GM19099 (cell line): ENCODE data around the gene LYSMD2.

ENCODE experiments used
- POLR2A ChIP-seq: IDR thresholded peaks from 3 replicates; pipeline ENCODE4 v1.6.1; 2011; ENCODE audit warnings: low read depth; ENCODE audit not compliant: insufficient read length; ENCODE audit errors: extremely low read depth

The LYSMD2 gene

GRCh38 chr15:51737522-51738305 lies at the start of gene LYSMD2:
LYSMD2 (minus strand) TSS chr15:51737655; CDS start chr15:51737622, 33 bp downstream.
- peak; percentile 64 for TF ChIP-seq POLR2A

DNA sequence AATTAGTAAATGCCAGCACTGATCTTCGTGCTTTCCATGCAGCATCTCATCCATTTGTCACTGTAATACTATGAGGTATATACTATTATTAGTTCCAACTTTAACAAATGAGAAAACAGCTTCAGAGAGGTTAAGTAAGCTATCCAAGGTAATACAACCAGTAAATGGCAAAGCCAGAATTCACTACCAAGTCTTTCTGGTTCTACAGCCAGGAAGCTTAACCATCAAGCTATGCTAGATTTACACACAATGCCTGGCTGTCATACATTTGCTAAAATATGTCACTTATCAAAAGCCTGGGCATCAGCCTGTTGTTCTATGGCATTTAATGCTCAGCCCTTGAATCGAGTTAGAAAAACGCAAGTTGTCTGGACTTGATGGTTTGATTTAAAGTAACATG lies 46.5 kb upstream of the LYSMD2 start:
- no peak for TF ChIP-seq POLR2A

DNA sequence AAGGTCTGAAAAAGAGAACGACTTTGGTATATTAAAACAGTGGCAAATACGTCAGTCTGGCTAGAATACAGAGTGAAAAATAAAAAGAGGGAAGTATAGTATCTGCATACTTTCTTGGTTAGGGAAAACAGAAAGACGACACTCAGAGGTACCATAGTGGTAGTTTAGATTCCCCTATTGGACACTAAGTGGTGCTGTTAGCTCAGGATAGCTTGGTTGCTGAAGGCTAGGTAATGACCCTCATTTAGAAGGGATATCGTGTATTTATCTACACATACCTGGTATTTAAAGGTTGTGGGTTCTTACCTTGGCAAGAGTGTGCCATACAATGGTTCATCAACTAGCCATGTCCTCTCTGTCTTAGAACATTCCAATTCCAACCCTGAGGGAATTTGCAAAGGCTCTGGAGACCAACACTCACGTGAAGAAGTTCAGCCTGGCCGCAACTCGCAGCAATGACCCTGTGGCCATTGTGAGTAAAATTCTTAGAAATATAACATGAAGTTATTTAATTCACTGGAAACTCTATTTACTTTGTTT lies 45.0 kb upstream of the LYSMD2 start:
- TF ChIP-seq POLR2A, result no peak

DNA sequence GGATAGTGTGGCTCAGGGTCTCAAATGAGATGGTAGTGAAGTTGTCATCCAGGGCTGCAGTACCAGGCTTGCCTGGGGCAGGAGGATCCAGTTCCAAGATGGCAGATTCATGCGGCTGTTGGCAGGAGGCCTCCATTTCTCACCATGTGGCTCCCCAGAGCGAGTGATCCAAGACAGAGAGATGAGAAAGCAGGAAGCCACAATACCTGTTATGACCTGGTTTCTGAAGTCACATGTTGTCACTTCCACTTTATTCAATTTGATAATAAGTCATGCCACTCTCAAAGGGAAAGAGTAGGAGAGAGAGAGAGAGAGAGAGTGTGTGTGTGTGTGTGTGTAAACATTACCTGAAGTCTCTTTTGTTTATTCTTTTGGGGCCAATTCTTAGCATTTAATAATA lies 44.1 kb upstream of the LYSMD2 start:
- no peak for TF ChIP-seq POLR2A

DNA sequence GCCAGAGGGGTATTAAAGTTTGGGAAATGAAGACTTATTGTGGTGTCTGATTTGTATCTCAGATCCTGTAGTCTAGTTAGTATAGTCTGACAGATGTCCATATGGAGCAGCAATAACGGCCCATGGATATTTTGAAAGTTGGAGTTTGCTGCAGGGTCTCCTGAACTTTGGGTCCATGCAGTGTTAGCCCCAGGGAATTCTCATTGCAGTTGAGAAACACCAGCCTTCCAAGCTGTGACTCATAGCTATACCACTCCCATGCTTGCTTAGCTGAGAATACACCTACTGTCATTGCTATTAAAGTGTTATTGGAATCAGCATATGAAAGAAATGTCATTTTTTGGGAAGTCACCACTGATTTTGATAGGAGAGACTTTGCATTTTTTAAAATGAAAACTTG lies 43.2 kb upstream of the LYSMD2 start:
- TF ChIP-seq POLR2A, result no peak

DNA sequence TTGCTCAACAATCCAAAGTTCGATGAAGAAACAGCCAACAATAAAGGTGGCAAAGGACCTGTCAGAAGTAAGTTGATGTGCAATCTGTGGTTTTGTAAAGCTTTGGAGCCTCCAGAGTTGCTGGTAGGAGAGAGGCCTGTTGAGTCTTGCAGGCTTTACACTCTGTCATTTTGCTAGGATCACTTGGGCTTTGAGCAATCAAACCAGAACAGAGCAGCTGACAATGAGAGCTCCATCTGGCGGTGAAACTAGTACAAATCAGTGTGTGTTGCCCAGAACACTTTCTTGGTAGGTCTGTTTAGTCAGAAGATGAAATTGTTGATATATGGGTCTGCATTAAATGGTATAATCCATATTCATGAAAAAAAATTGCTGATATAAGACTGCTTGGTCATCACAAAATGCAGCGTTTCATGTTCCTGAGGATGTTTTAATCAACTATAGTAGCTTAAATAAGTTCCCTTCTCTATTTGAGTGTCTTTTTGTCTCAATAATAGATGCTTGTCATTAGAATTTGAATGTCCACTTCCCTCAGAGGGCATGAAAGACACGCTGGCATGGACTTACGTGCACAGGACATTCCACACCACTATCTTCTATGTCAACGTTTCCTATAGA lies 39.6 kb upstream of the LYSMD2 start:
- TF ChIP-seq POLR2A, result no peak

GRCh38 chr15:51775967-51776816 lies 38.7 kb upstream of the LYSMD2 start:
- TF ChIP-seq POLR2A, result no peak

DNA sequence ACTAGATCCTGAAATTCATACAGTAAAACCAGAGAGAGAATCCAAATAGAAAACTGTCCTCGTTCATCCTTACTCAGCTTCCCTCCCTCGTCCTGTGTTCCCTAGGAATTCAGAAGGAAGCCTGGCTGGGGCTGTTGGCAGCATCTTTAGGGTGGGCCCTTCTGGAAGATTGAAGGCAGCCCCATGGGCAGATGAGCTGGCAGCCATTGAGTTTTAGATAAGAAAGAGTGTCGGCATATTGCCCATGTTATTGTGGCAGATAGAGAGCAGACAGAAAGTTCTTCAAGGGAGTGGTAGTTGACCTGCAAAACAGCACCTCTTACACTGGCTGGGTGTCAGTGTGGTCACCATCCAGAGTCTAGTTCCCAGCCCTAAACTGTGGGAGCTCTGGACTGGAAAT lies 37.5 kb upstream of the LYSMD2 start:
- no peak for TF ChIP-seq POLR2A

GRCh38 chr15:51771773-51772172 lies 34.3 kb upstream of the LYSMD2 start:
- TF ChIP-seq POLR2A, result no peak

DNA sequence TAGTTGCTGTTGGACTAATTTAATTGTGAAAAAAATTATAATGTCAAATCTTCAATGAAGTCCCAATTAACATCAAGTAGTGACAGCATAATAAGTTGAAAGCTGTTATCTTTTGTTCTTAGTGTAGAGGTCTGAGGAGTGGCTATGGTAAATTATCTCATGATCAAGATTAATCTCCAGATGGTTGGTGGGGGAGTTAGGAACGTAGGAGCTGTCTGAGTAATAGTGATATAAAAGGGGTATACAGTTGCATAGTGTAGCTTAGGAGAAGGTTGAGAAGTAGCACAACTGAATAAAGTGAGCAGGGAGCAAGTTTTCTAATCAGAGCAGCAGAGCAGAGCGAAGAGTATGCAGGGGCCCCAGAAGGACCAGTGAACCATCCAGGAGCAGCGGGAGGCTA lies 33.4 kb upstream of the LYSMD2 start:
- TF ChIP-seq POLR2A, result no peak

DNA sequence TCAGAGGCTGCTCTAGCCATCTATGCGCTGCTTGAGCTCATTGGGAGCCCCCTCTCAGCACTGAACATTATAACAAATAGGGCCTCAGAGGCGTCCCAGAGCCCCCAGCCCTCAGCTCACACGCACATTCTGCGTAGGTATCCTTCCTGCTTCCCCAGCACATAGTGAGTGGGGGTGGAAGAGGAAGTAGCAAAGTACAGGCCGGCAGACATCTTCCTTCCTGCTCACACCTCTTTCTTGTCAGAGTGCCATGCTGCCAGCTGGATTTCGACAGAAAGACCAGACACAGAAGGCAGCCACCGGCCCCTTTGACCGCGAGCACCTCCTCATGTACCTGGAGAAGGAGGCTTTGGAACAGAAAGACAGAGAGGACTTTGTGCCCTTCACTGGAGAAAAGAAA lies 30.6 kb upstream of the LYSMD2 start:
- no peak for TF ChIP-seq POLR2A

GRCh38 chr15:51766341-51766740 lies 28.9 kb upstream of the LYSMD2 start:
- TF ChIP-seq POLR2A, result no peak

- TF ChIP-seq POLR2A, result no peak
These were observed 28.3 kb upstream of the LYSMD2 start for GRCh38 chr15:51765751-51766150.

DNA sequence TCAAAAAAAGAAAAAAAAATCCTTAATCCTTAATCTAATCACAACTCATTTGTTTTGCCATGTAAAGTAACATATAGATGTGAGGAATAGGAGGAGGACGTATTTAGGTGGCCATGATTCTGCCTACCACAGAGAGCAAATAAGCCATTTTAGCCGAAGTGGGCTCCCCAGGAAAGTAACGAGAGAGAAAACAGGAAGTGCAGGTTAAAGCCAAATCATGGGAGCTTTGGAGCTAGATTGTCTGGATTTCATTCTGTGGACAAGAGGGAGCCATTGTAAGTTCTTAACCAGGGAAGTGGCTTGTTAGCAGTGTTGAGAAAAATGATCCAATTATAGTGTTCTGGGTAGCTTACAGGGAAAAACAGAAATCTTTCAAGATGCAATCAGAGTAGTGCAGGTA lies 23.4 kb upstream of the LYSMD2 start:
- no peak for TF ChIP-seq POLR2A

GRCh38 chr15:51759557-51760070 lies 22.2 kb upstream of the LYSMD2 start:
- TF ChIP-seq POLR2A, result no peak

DNA sequence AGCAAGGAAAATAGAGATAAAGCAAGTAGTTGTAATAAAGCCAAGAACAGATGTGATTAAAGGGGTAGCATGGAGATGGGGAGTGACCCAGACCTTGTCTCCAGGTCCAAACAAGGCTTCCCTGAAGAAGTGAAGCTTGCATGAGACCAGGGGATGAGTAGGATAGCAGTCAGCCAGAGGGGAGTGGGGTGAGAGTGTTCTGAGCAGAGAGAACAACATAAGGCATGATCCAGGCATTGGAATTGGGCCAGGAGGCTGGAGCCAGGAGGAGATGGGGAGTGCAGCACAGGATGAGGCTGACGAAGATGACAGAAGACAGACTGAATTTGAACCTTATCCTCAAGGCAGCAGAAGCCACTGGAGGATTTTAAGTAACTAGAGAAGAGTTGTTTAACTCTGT lies 21.2 kb upstream of the LYSMD2 start:
- TF ChIP-seq POLR2A, result no peak

DNA sequence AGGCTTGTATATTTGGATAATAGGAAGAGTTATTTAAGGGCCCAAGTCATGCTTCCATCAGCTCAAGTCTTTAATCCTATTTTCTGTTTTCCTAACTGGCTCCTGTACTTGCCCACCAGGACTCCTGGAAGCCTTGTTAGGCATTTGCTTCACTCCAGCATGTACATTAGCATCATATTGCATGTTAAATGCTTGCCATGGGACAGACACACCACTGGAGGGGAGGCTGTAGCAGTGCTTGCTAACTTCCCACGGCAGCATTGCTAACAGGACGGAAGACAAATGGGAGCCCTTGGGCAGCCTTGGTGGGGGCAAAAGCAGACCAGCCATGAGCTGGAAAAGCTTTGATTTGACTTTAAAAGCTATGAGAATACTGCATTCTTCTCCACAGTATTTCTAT lies 20.0 kb upstream of the LYSMD2 start:
- TF ChIP-seq POLR2A, result no peak
